GM12878 (cell line): ENCODE results near the gene ATP2A3. TPM values are rescaled to one million over a fixed set of nuclear protein-coding genes. Genes with fewer than 3 reads are reported as not detected.

Experiments
- ATAC-seq: fragments of 200-7000 bp; cut with Tn5 transposase; 3 replicates; pipeline ENCODE4 v1.9.1; 2020; ENCODE audit warnings: mild to moderate bottlenecking, moderate library complexity
- BruUV-seq: library from RNA; stranded (reverse); fragments of 400-500 nt; replicated peaks from 2 replicates; lab custom pipeline; 2021; lab: Mats Ljungman, UMichigan
- CTCF ChIA-PET: fragments of 300-600 bp; sonication (Branson Sonifier 250); formaldehyde crosslinking; extraction: SDS; loops from one replicate; lab custom pipeline; 2021; ENCODE audit warnings: inconsistent platforms; lab: Yijun Ruan, JAX
- POLR2A ChIA-PET: fragments of 350-600 bp; formaldehyde crosslinking; extraction: SDS; loops from one replicate; lab custom pipeline; 2021; ENCODE audit warnings: inconsistent platforms; lab: Charles Lee
- RAD21 ChIA-PET: fragments of 300-600 bp; sonication (Branson Sonifier 250); formaldehyde crosslinking; loops from one replicate; lab custom pipeline; 2023; ENCODE audit warnings: antibody characterized with exemption; ENCODE audit not compliant: unreplicated experiment; lab: Charles Lee
- SMC1A ChIA-PET: fragments of 300-600 bp; sonication (Branson Sonifier 250); formaldehyde crosslinking; loops from one replicate; lab custom pipeline; 2023; ENCODE audit not compliant: unreplicated experiment, uncharacterized antibody; lab: Charles Lee
- DNase-seq: peaks from one replicate; pipeline ENCODE4 v3.0.0-alpha.2; 2011; ENCODE audit warnings: low read depth, low spot score
- FAIRE-seq: peaks from 3 replicates; lab custom pipeline; 2011; peaks lifted over from hg19 to GRCh38; lab: Jason Lieb, UNC
- H2AFZ ChIP-seq: 2 replicates; pipeline ENCODE4 v1.6.0; 2011; ENCODE audit warnings: low read depth, low read length, control low read depth; ENCODE audit not compliant: control insufficient read depth
- H3K27ac ChIP-seq: 2 replicates; pipeline ENCODE4 v1.5.1; 2011; ENCODE audit warnings: control low read depth; ENCODE audit not compliant: control insufficient read depth, insufficient read depth
- H3K27me3 ChIP-seq, 2 experiments: replicated peaks in 1 of 2; 2 replicates each; pipeline versions ENCODE4 v1.6.0 to v1.6.1; 2011; ENCODE audit warnings: low read length in 1 of 2; ENCODE audit not compliant: control insufficient read depth in 2 of 2, insufficient read depth in 2 of 2
- H3K36me3 ChIP-seq, 2 experiments: 2 replicates each; pipeline ENCODE4 v1.5.1; 2011; ENCODE audit warnings: low read length in 1 of 2; ENCODE audit not compliant: control insufficient read depth in 2 of 2, insufficient read depth in 2 of 2
- H3K4me1 ChIP-seq: 2 replicates; pipeline ENCODE4 v1.6.1; 2011; ENCODE audit warnings: mild to moderate bottlenecking, low read length, moderate library complexity, mixed read lengths; ENCODE audit not compliant: control insufficient read depth, insufficient read depth
- H3K4me2 ChIP-seq: 2 replicates; pipeline ENCODE4 v1.6.0; 2011; ENCODE audit warnings: control low read depth; ENCODE audit not compliant: control insufficient read depth, insufficient read depth
- H3K4me3 ChIP-seq: fragments of 200-600 bp; sonication (generic); 2 replicates; pipeline ENCODE4 v1.5.1; 2016
- H3K79me2 ChIP-seq: 2 replicates; pipeline ENCODE4 v1.6.0; 2011; ENCODE audit warnings: low read length; ENCODE audit not compliant: control insufficient read depth, insufficient read depth
- H3K9ac ChIP-seq: 2 replicates; pipeline ENCODE4 v1.8.0; 2011; ENCODE audit warnings: low read length, control low read depth, mixed read lengths; ENCODE audit not compliant: control insufficient read depth, insufficient read depth
- H3K9me3 ChIP-seq: replicated peaks from 3 replicates; pipeline ENCODE4 v1.5.1; 2011; ENCODE audit warnings: mild to moderate bottlenecking, low read length; ENCODE audit not compliant: control insufficient read depth, insufficient read depth
- H4K20me1 ChIP-seq: 2 replicates; pipeline ENCODE4 v1.6.0; 2011; ENCODE audit not compliant: control insufficient read depth, insufficient read depth
- E2F8 ChIP-seq: fragments of 450-650 bp; IDR thresholded peaks from 2 replicates; pipeline ENCODE4 v1.6.1; 2018; ENCODE audit warnings: mild to moderate bottlenecking, low read depth, moderate library complexity; ENCODE audit not compliant: partially characterized antibody
- EP300 ChIP-seq, 2 experiments: fragments of 150-350 bp in 1 of 2; IDR thresholded peaks; 2 replicates each; pipeline ENCODE4 v1.6.1; 2011 to 2012; ENCODE audit warnings: low read depth in 2 of 2, low read length in 2 of 2, borderline replicate concordance in 1 of 2, improper control_type of control experiment in 1 of 2, inconsistent platforms in 1 of 2; ENCODE audit not compliant: control insufficient read depth in 1 of 2
- ESRRA ChIP-seq: IDR thresholded peaks from 2 replicates; pipeline ENCODE4 v1.6.1; 2012; ENCODE audit warnings: mild to moderate bottlenecking, low read length, improper control_type of control experiment
- ETV6 ChIP-seq, 2 experiments: fragments of 450-650 bp in 1 of 2; IDR thresholded peaks in 1 of 2; conservative IDR thresholded peaks in 1 of 2; 2 replicates each; pipeline ENCODE4 v1.6.1; 2014; ENCODE audit warnings: antibody characterized with exemption in 1 of 2, borderline replicate concordance in 1 of 2, low read depth in 1 of 2, mild to moderate bottlenecking in 1 of 2, moderate library complexity in 1 of 2
- GATAD2B ChIP-seq: fragments of 450-650 bp; conservative IDR thresholded peaks from 2 replicates; pipeline ENCODE4 v1.6.1; 2017; ENCODE audit warnings: low read depth, mild to moderate bottlenecking, moderate library complexity
- IKZF2 ChIP-seq, 2 experiments: fragments of 450-650 bp; IDR thresholded peaks; 2 replicates each; pipeline ENCODE4 v1.6.1; 2017; ENCODE audit warnings: mild to moderate bottlenecking in 2 of 2, moderate library complexity in 2 of 2
- NRF1 ChIP-seq: conservative IDR thresholded peaks from 2 replicates; pipeline ENCODE4 v1.6.1; 2011; ENCODE audit warnings: mild to moderate bottlenecking, low read depth, low read length, improper control_type of control experiment
- POLR2AphosphoS5 ChIP-seq: IDR thresholded peaks from 2 replicates; pipeline ENCODE4 v1.6.1; 2011; ENCODE audit warnings: mild to moderate bottlenecking, low read length, inconsistent platforms
- SIN3A ChIP-seq: IDR thresholded peaks from 2 replicates; pipeline ENCODE4 v1.6.1; 2012; ENCODE audit warnings: low read depth, low read length, improper control_type of control experiment
- STAT3 ChIP-seq: IDR thresholded peaks from 2 replicates; pipeline ENCODE4 v1.6.1; 2011; ENCODE audit warnings: low read depth, low read length, improper control_type of control experiment
- ZNF687 ChIP-seq: fragments of 450-650 bp; IDR thresholded peaks from 2 replicates; pipeline ENCODE4 v1.6.1; 2017; ENCODE audit warnings: mild to moderate bottlenecking, moderate library complexity
- WGBS: methylation state at CpG from one replicate; pipeline ENCODE4 v1.1.6; 2016; ENCODE audit warnings: low lambda C conversion rate; ENCODE audit not compliant: insufficient replicate concordance, insufficient coverage; ENCODE audit errors: missing lambda C conversion rate; 5-methylcytosine and 5-hydroxymethylcytosine counted together
- in situ Hi-C: fragments of 300-500 bp; cut with MboI; formaldehyde crosslinking; loops from 9 replicates; pipeline ENCODE4 v1.14.3; 2018; ENCODE audit warnings: mixed read lengths
- intact Hi-C: fragments of 100-400 bp; cut with micrococcal nuclease; formaldehyde crosslinking; loops from one replicate; pipeline ENCODE4 v1.14.2; 2022; ENCODE audit not compliant: unreplicated experiment
- polyA plus RNA-seq, 11 experiments: library from polyadenylated mRNA; depleted of rRNA in 4 of 11; unstranded in 6 of 11; stranded (reverse) in 5 of 11; fragments of >200 nt; fragmentation: Nextera tagmentation in 4 of 11; fragmentation: Illumina TruSeq in 1 of 11; extraction: Ambion mirVana in 4 of 11; extraction: Trizol in 1 of 11; gene quantifications; 1 replicate in 1 of 11; 2 replicates in 10 of 11; pipeline versions ENCODE4 v1.2.1 to v1.2.3, GENCODE V29; 2011 to 2016; ENCODE audit warnings: inconsistent platforms in 2 of 11, missing spikeins in 2 of 11, low read depth in 1 of 11
- total RNA-seq, 4 experiments: library from RNA; depleted of rRNA in 3 of 4; stranded (reverse); fragments of >200 nt in 3 of 4; fragmentation: Illumina TruSeq in 1 of 4; extraction: Trizol in 1 of 4; gene quantifications; 2 replicates each; pipeline versions ENCODE4 v1.2.1 to v1.2.3, GENCODE V29; 2013 to 2021

ATP2A3 gene
- total and polyA plus RNA-seq, 10 of the 15 experiments (the other 5 are each of a cell fraction or from before 2014, with no cell fraction given): 1.0 to 99.2 (median 37.9) TPM

- TF ChIP-seq ZNF687 (no peak), IKZF2 (IDR thresholded peaks at IDR 0.05) (no peak)
- TF ChIP-seq, all 136 proteins: peak for 0
Observed at GRCh38 chr17:3927628-3928340, 36.5 kb downstream of the ATP2A3 start (continued).

DNA sequence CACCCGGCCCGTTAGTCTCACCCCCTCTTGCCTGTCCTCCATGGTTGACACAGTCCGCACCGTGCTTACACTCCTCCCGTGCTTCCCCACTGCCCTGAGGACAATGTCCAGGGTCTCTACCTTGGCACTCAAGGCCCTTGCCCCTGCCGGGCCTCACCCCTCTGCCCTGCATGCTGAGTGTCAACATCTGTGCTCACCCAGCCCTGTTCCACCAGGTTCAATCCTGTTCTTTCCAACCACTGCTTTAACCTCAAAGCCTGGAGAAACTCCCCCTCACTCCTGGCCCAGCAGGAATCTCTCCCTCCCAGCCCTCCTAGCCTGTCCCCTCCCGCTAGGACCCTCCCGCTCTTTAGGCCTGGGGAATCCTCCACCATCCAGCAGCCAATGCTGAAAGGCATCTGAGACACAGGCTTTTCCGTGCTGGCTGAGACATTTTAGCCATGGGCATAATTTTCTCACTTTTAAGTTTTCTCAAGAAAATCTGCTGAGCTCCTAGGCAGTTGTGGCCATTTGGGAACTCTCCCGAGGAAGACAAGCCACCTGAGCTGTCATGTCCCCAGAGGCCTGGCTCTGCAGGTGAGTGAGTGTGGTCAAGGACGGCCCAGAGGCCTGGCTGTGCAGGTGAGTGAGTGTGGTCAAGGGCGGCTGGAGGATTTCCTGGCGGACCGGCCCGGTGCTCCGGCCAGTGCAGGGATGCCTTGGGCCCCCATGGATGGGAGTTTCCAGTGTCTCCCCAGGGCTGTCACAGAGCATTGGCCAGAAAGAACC, 37.2 kb downstream of the ATP2A3 start:
- ChIA-PET RAD21 (no interaction called here), POLR2A (no interaction called here), CTCF (interaction anchor here (2.9 kb wide), 1 partner anchor 13 kb away, joined by 8 read pairs; no protein-coding TSS in a partner anchor), SMC1A (no interaction called here)
- BruUV-seq: no TSS peak
- DNase-seq (no peak), ATAC-seq (no peak), FAIRE-seq (no peak)
- Histone ChIP-seq H3K27ac (no peak overlapping the region), H3K9me3 (no peaks in the 10 kb centered on the region), H2AFZ (no peak overlapping the region), H3K4me2 (no peak overlapping the region), H3K9ac (no peak overlapping the region), H4K20me1 (no peaks in the 10 kb centered on the region), H3K4me1 (no peaks in the 10 kb centered on the region), H3K36me3 (peaks cover 0 to 5% of the 10 kb centered on the region in 2 experiments; a peak in 3 of 4 replicates), H3K4me3 (no peak overlapping the region), H3K79me2 (no peaks in the 10 kb centered on the region), H3K27me3 (no peaks in the 10 kb centered on the region)
- 93% methylated on average over 13 of the region's 16 CpGs for WGBS
- intact Hi-C loops: no loop called here
- in situ Hi-C loops: no loop called here
- TF ChIP-seq STAT3 (no peak), NRF1 (no peak), SIN3A (no peak), EP300 (IDR thresholded peaks at IDR 0.05; ENCODE audit: borderline replicate concordance in 1 of 2, control insufficient read depth in 1 of 2, low read depth in 2 of 2, low read length in 2 of 2) (no peak), POLR2AphosphoS5 (no peak), ETV6 (conservative IDR thresholded peaks at IDR 0.05 in 1 of 2, IDR thresholded peaks at IDR 0.05 in 1 of 2; ENCODE audit: borderline replicate concordance in 1 of 2, low read depth in 1 of 2) (no peak), GATAD2B (no peak), ESRRA (no peak), E2F8 (no peak)
